ENCODE results near the gene PLEKHM3.

DNA sequence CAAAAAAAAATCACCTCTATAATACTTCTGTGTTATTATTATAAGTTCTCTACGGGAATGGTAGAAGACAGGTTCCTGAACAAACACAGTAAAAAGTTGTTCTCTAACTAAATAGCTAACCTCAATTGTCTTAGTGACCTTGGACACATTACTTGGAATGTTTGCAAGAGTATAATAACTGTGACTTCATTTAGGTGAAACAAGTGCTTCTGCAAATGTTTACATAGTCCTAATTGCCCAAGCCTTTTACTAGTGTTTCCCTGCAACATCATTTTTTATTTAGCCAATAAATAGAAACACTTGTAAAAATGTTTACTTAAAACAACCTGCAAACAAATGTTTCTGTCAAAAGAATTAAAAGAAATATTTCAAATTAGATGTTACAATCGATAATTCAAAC, 9.9 kb downstream of the PLEKHM3 start:
- TF ChIP-seq, protein P1, sequence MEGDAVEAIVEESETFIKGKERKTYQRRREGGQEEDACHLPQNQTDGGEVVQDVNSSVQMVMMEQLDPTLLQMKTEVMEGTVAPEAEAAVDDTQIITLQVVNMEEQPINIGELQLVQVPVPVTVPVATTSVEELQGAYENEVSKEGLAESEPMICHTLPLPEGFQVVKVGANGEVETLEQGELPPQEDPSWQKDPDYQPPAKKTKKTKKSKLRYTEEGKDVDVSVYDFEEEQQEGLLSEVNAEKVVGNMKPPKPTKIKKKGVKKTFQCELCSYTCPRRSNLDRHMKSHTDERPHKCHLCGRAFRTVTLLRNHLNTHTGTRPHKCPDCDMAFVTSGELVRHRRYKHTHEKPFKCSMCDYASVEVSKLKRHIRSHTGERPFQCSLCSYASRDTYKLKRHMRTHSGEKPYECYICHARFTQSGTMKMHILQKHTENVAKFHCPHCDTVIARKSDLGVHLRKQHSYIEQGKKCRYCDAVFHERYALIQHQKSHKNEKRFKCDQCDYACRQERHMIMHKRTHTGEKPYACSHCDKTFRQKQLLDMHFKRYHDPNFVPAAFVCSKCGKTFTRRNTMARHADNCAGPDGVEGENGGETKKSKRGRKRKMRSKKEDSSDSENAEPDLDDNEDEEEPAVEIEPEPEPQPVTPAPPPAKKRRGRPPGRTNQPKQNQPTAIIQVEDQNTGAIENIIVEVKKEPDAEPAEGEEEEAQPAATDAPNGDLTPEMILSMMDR (conservative IDR thresholded peaks at IDR 0.05; ENCODE audit: low read depth in 2 of 2), result no peak
- TF ChIP-seq, protein P2, sequence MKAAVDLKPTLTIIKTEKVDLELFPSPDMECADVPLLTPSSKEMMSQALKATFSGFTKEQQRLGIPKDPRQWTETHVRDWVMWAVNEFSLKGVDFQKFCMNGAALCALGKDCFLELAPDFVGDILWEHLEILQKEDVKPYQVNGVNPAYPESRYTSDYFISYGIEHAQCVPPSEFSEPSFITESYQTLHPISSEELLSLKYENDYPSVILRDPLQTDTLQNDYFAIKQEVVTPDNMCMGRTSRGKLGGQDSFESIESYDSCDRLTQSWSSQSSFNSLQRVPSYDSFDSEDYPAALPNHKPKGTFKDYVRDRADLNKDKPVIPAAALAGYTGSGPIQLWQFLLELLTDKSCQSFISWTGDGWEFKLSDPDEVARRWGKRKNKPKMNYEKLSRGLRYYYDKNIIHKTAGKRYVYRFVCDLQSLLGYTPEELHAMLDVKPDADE (IDR thresholded peaks at IDR 0.05), result no peak
- TF ChIP-seq POLR2AphosphoS5 (IDR thresholded peaks at IDR 0.05; ENCODE audit: low read depth), result no peak
- TF ChIP-seq STAT1 (IDR thresholded peaks at IDR 0.05; ENCODE audit: unreplicated experiment), result no peak
- no peak for TF ChIP-seq EZH2phosphoT487 (IDR thresholded peaks at IDR 0.05; ENCODE audit: unreplicated experiment)

Measured in GM23338 (cell line).